PFSK-1 (cell line): ENCODE measurements around the gene MED23.

ENCODE experiments used
- FOXP2 ChIP-seq: optimal IDR thresholded peaks from 2 replicates; pipeline ENCODE3; 2011; ENCODE audit warnings: borderline replicate concordance, control low read depth, inconsistent platforms; ENCODE audit not compliant: insufficient read depth; ENCODE audit errors: extremely low read length, extremely low read depth
- POLR2AphosphoS5 ChIP-seq: IDR thresholded peaks from 2 replicates; pipeline ENCODE4 v1.6.1; 2012; ENCODE audit warnings: low read depth, mild to moderate bottlenecking, control low read depth, low read length, moderate library complexity
- SIN3A ChIP-seq: IDR thresholded peaks from 2 replicates; pipeline ENCODE4 v1.6.1; 2012; ENCODE audit warnings: mild to moderate bottlenecking, low read length, moderate library complexity, borderline replicate concordance; ENCODE audit not compliant: insufficient read depth
- TAF1 ChIP-seq: IDR thresholded peaks from 2 replicates; pipeline ENCODE4 v1.6.1; 2012; ENCODE audit warnings: low read length, control low read depth, borderline replicate concordance; ENCODE audit not compliant: insufficient read depth
- TF ChIP-seq, protein P1 (sequence below), 2 experiments: IDR thresholded peaks; 2 replicates each; pipeline versions ENCODE4 v1.6.1 to v1.8.0; 2011 to 2012; ENCODE audit warnings: low read depth in 2 of 2, low read length in 2 of 2, control low read depth in 1 of 2, inconsistent platforms in 1 of 2, mild to moderate bottlenecking in 1 of 2, moderate library complexity in 1 of 2; ENCODE audit not compliant: insufficient read depth in 1 of 2

MED23 gene

DNA sequence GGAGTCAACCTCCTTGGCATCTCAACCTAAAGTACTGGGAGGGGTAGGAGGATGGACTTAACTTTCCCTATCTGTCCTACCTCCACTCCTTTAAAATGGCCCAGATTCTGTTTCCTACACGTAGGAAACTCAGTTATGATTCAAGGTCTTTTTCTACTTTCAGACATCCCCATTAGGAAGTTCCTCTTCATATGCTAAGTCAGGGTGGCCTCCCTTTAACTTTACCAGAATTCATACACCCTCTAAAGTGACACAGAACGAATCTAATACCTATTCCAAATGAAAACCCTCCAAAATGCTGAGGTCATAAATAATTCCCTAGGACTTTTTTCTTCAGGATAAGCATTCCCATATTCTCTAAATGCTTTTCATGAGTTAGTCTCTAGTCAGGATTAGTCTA is 39.4 kb downstream of the MED23 start:
- TF ChIP-seq SIN3A = no peak
- TF ChIP-seq FOXP2 = no peak
- TF ChIP-seq TAF1 = no peak

DNA sequence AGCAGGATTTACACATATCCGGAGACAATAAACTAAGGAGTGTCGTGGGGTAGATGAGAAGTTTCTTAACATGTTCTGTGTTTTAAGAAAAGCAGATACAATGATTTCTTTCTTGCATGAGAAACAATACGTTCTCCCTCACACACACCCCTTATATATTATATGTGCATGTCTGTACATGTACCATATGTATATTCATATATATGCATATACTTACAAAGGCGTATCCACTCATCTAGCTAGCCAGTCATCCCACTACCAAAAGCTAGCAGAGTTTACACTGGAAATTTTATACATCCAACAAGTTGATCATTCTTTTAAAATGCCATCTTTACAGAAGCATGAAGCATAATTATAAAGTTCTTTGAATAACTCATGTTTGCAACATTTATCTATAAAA is 40.1 kb downstream of the MED23 start:
- TF ChIP-seq TAF1 = no peak
- TF ChIP-seq, protein P1, sequence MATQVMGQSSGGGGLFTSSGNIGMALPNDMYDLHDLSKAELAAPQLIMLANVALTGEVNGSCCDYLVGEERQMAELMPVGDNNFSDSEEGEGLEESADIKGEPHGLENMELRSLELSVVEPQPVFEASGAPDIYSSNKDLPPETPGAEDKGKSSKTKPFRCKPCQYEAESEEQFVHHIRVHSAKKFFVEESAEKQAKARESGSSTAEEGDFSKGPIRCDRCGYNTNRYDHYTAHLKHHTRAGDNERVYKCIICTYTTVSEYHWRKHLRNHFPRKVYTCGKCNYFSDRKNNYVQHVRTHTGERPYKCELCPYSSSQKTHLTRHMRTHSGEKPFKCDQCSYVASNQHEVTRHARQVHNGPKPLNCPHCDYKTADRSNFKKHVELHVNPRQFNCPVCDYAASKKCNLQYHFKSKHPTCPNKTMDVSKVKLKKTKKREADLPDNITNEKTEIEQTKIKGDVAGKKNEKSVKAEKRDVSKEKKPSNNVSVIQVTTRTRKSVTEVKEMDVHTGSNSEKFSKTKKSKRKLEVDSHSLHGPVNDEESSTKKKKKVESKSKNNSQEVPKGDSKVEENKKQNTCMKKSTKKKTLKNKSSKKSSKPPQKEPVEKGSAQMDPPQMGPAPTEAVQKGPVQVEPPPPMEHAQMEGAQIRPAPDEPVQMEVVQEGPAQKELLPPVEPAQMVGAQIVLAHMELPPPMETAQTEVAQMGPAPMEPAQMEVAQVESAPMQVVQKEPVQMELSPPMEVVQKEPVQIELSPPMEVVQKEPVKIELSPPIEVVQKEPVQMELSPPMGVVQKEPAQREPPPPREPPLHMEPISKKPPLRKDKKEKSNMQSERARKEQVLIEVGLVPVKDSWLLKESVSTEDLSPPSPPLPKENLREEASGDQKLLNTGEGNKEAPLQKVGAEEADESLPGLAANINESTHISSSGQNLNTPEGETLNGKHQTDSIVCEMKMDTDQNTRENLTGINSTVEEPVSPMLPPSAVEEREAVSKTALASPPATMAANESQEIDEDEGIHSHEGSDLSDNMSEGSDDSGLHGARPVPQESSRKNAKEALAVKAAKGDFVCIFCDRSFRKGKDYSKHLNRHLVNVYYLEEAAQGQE (IDR thresholded peaks at IDR 0.05; ENCODE audit: insufficient read depth in 1 of 2, low read depth in 2 of 2, low read length in 2 of 2) = no peak

DNA sequence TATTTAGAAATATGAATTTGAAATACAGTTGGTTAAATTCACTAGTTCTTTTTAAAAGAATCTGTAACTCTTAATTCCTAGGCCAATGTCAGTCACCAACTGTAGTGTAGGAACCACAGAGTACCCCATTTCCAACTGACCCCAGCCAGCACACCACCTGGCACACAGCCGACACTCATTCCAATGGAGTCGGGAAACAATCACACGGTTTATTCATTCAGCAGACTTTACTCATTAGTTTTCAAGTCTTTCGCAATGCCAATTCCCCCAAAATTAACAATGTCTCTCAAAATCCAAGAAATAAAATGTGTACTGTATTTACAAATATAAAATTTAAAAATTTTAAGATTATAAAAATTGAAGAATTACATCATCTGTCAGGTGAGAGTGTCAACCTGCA is 41.5 kb downstream of the MED23 start:
- TF ChIP-seq TAF1 (no peak), POLR2AphosphoS5 (no peak), SIN3A (no peak), FOXP2 (no peak)
- TF ChIP-seq, protein P1 (IDR thresholded peaks at IDR 0.05; ENCODE audit: insufficient read depth in 1 of 2, low read depth in 2 of 2, low read length in 2 of 2) = no peak

DNA sequence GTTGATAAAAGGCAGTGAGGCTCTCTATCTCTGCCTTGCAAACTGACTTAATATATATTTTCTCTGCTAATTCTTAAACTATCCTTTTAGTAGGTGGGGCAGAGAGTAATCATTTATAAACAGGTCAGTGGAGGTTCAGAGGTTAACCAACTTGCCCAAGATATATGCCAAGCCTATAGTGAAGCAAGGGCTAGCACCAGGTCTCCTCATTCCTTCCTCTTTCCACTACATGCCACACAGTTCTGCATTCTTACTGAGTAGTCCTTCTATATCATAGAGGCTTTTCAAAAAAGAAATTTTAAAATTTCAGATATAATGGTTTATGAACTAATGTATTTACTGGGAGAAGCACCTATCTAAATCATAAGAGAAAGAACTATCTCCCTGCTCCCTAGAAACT is 46.5 kb downstream of the MED23 start:
- TF ChIP-seq TAF1 (no peak), FOXP2 (no peak), POLR2AphosphoS5 (no peak), SIN3A (no peak)
- TF ChIP-seq, protein P1 (IDR thresholded peaks at IDR 0.05; ENCODE audit: insufficient read depth in 1 of 2, low read depth in 2 of 2, low read length in 2 of 2) = no peak

DNA sequence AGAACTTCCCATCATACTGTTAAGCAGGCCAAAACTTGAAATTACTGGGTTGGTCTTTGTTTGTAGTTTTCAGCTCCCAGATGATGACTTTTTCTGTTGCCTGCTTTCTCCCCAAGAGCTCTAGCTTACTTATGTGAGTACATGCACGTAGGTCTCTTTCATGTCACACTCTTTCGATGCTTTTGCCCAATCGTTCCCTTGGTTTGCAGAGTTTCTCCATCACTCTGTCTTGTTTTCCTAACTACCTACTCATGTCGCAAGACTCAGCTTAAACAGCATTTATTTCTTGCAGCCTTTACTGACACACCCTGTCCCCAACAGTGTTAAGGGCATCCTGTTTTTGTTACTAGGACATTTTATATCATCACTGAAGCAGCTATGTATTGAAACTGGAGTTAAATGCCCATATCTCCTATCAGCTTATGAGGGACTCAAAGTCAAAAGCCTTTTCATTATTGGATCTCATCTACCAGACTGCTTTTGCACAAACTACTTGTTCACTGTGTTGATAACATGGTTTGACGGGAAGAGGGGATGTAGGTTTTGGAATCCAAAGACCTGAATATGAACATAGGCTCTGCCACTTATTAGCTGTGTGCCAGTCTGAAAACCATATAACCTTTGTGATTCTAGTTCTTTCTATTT is 52.1 kb downstream of the MED23 start:
- TF ChIP-seq SIN3A = no peak
- no peak for TF ChIP-seq FOXP2
- no peak for TF ChIP-seq POLR2AphosphoS5
- TF ChIP-seq TAF1 = no peak
- TF ChIP-seq, protein P1 (IDR thresholded peaks at IDR 0.05; ENCODE audit: insufficient read depth in 1 of 2, low read depth in 2 of 2, low read length in 2 of 2) = no peak

DNA sequence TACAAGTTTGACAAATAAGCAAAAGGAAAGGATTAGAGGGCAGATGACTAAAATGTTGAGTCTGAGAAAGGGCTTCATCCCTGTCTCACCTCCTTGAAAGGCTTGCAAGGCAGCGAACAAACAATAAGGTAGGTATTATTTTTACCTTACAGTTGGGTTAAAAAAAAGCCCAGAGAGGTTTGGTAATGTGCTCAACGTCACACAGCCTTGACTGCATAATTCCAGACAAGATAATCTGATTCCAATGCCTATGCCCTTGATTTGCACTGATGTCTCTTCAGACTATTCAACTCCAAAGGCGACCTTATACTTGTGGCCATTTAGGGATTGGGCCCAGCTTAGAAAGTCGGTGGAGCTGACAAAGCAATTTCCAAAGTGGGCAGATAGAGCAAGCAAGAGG is 53.4 kb downstream of the MED23 start:
- TF ChIP-seq POLR2AphosphoS5 = no peak
- no peak for TF ChIP-seq SIN3A
- no peak for TF ChIP-seq TAF1
- TF ChIP-seq, protein P1 (IDR thresholded peaks at IDR 0.05; ENCODE audit: insufficient read depth in 1 of 2, low read depth in 2 of 2, low read length in 2 of 2) = no peak
- TF ChIP-seq FOXP2 = no peak
